Measurements from ENCODE around the gene FBXO48.
"Not testable (repeated sequence)": the region's sequence is repeated elsewhere in the genome, so short reads cannot be mapped to it uniquely, and the experiment has no call there.

FBXO48 gene

GRCh38 chr2:68489282-68489681, 22.2 kb upstream of the FBXO48 start:
- TF ChIP-seq, protein P1, sequence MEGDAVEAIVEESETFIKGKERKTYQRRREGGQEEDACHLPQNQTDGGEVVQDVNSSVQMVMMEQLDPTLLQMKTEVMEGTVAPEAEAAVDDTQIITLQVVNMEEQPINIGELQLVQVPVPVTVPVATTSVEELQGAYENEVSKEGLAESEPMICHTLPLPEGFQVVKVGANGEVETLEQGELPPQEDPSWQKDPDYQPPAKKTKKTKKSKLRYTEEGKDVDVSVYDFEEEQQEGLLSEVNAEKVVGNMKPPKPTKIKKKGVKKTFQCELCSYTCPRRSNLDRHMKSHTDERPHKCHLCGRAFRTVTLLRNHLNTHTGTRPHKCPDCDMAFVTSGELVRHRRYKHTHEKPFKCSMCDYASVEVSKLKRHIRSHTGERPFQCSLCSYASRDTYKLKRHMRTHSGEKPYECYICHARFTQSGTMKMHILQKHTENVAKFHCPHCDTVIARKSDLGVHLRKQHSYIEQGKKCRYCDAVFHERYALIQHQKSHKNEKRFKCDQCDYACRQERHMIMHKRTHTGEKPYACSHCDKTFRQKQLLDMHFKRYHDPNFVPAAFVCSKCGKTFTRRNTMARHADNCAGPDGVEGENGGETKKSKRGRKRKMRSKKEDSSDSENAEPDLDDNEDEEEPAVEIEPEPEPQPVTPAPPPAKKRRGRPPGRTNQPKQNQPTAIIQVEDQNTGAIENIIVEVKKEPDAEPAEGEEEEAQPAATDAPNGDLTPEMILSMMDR (IDR thresholded peaks at IDR 0.05) = no peak
- Mint-ChIP-seq H3K36me3 (ENCODE audit: low read depth) (peaks cover 12% of the 10 kb centered on the region), H3K27ac (no peak overlapping the region), H3K4me1 (no peaks in the 10 kb centered on the region), H3K27me3 (ENCODE audit: low read depth, poor library complexity) (no peaks in the 10 kb centered on the region), H3K9me3 (peaks cover 15% of the 10 kb centered on the region), H3K4me3 (no peak overlapping the region)
- no peak for DNase-seq

GRCh38 chr2:68488605-68489004, 21.5 kb upstream of the FBXO48 start:
- DNase-seq; H3K9me3 Mint-ChIP-seq; H3K27ac Mint-ChIP-seq; H3K4me3 Mint-ChIP-seq; H3K4me1 Mint-ChIP-seq; H3K27me3 Mint-ChIP-seq (ENCODE audit: low read depth, poor library complexity); H3K36me3 Mint-ChIP-seq (ENCODE audit: low read depth): not testable (repeated sequence)

DNA sequence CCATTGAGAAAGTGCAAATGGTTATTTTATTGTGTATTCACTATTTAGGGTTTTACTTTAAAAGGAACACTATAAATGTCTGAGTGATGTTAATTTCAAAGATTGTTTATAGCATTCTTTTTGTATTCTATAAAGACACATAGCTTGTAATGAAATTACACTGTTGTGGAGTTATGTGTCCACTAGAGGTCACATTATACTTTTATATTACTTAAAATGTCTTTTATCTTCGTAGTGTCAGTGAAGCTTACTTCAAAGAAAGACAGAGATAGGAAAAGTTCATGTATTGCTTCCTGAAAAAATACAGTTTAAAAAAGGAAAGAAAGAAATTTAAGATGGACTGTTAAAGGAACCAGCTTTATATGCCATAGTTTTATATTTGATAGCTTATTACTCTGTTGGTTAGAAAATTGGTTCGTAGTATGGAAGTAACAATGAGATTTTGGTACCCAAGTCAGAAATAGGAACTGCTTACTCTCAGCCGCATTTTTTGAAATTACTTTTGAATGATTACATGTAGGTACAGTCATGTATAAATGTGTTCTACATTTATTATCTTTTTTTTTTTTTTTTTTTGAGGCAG, 20.8 kb upstream of the FBXO48 start:
- Mint-ChIP-seq H3K4me3 (no peak overlapping the region), H3K27ac (no peak overlapping the region), H3K27me3 (ENCODE audit: low read depth, poor library complexity) (peaks cover 3% of the 10 kb centered on the region), H3K36me3 (ENCODE audit: low read depth) (peaks cover 1% of the 10 kb centered on the region), H3K9me3 (peaks cover under 1% of the 10 kb centered on the region), H3K4me1 (no peaks in the 10 kb centered on the region)
- no peak for DNase-seq
- TF ChIP-seq, protein P1 (IDR thresholded peaks at IDR 0.05) = peak; percentile 49

- no peak for DNase-seq
- no peaks in the 10 kb centered on the region for H3K4me1 Mint-ChIP-seq
- H3K36me3 Mint-ChIP-seq (ENCODE audit: low read depth) = peaks cover 6% of the 10 kb centered on the region
- no peak overlapping the region for H3K4me3 Mint-ChIP-seq
- H3K9me3 Mint-ChIP-seq = peaks cover 10% of the 10 kb centered on the region
- H3K27ac Mint-ChIP-seq = no peak overlapping the region
- H3K27me3 Mint-ChIP-seq (ENCODE audit: low read depth, poor library complexity) = peaks cover 3% of the 10 kb centered on the region
- TF ChIP-seq, protein P1 (IDR thresholded peaks at IDR 0.05) = no peak
These were observed 15.9 kb upstream of the FBXO48 start for GRCh38 chr2:68483011-68483410.

DNA sequence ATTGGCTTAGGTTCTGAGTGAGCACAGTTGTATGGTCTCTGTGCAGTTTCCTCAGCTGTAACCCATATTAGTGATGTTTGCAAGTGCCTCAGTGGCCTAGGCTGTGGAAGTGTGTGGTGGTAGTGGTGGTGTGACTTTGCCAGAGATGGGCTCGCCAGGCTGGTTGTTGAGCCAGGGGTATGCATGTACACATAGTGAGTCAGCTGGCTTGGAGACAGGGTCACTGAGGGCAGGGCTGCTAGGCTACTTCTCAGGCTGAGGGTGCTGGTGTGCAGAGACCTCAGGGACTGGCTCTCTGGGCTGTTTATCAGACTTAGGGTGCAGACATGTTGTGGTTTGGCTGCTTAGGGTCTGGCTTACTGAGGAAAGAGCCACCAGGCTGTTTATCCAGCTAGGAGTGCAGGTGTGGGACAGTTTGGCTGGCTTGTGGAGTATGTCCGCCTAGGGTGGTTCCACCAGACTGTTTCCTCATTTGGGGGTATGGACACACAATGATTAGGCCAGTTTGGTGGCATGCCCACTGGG, 15.3 kb upstream of the FBXO48 start:
- H3K36me3 Mint-ChIP-seq (ENCODE audit: low read depth) = peaks cover 12% of the 10 kb centered on the region
- no peak for DNase-seq
- H3K27ac Mint-ChIP-seq = no peak overlapping the region
- TF ChIP-seq, protein P1 (IDR thresholded peaks at IDR 0.05) = no peak
- peaks cover 10% of the 10 kb centered on the region for H3K9me3 Mint-ChIP-seq
- peaks cover 3% of the 10 kb centered on the region for H3K27me3 Mint-ChIP-seq (ENCODE audit: low read depth, poor library complexity)
- H3K4me1 Mint-ChIP-seq = no peaks in the 10 kb centered on the region
- no peak overlapping the region for H3K4me3 Mint-ChIP-seq

- DNase-seq = no peak
- H3K9me3 Mint-ChIP-seq = peaks cover 13% of the 10 kb centered on the region
- H3K4me3 Mint-ChIP-seq = no peak overlapping the region
- peaks cover 14% of the 10 kb centered on the region for H3K36me3 Mint-ChIP-seq (ENCODE audit: low read depth)
- no peaks in the 10 kb centered on the region for H3K4me1 Mint-ChIP-seq
- TF ChIP-seq, protein P1 (IDR thresholded peaks at IDR 0.05) = no peak
- H3K27me3 Mint-ChIP-seq (ENCODE audit: low read depth, poor library complexity) = peaks cover 5% of the 10 kb centered on the region
- no peak overlapping the region for H3K27ac Mint-ChIP-seq
These were observed 11.6 kb upstream of the FBXO48 start for GRCh38 chr2:68478688-68479087.
